Measurements from ENCODE around the gene MID1.

GRCh38 chrX:10482708-10483107 is 137.7 kb downstream of the MID1 start:
- TF ChIP-seq CTCF (IDR thresholded peaks at IDR 0.05): no peak
- no peak for TF ChIP-seq POLR2A (IDR thresholded peaks at IDR 0.05)

Measured in breast epithelium (tissue), 3 donors.